Fibroblast of lung (primary cell): Measurements from ENCODE around the gene CATSPER4. TPM values are rescaled to one million over a fixed set of nuclear protein-coding genes. Genes with fewer than 3 reads are reported as not detected.

Source experiments
- DNase-seq, 2 donors: peaks; one replicate each; pipeline versions ENCODE4 v3.0.0 to v3.0.0-alpha.2; 2010; ENCODE audit warnings: low read depth in 2 of 2
- H2AFZ ChIP-seq: 2 replicates; pipeline ENCODE4 v1.5.1; 2012; ENCODE audit warnings: low read length, control low read depth, inconsistent platforms
- H3K27ac ChIP-seq: 2 replicates; pipeline ENCODE4 v1.5.1; 2011; ENCODE audit warnings: low read length, control low read depth; ENCODE audit not compliant: insufficient read depth
- H3K27me3 ChIP-seq: 2 replicates; pipeline ENCODE4 v1.5.1; 2011; ENCODE audit warnings: mild to moderate bottlenecking, low read length; ENCODE audit not compliant: control insufficient read depth, insufficient read depth
- H3K36me3 ChIP-seq: 2 replicates; pipeline ENCODE4 v1.5.1; 2011; ENCODE audit warnings: low read length; ENCODE audit not compliant: control insufficient read depth, insufficient read depth
- H3K4me1 ChIP-seq: 2 replicates; pipeline ENCODE4 v1.5.1; 2011; ENCODE audit warnings: low read length; ENCODE audit not compliant: control insufficient read depth, insufficient read depth; ENCODE audit errors: extremely low read depth
- H3K4me2 ChIP-seq: 2 replicates; pipeline ENCODE4 v1.5.1; 2011; ENCODE audit warnings: low read length, control low read depth; ENCODE audit not compliant: insufficient read depth; ENCODE audit errors: extremely low read depth
- H3K4me3 ChIP-seq, 4 experiments: fragments of 200-600 bp in 1 of 4; sonication (generic) in 1 of 4; replicated peaks in 1 of 4; 2 replicates each; pipeline ENCODE4 v1.5.1; 2011 to 2016; ENCODE audit warnings: low read length in 4 of 4, low read depth in 3 of 4, mild to moderate bottlenecking in 3 of 4, control low read depth in 2 of 4, inconsistent platforms in 1 of 4, mixed read lengths in 1 of 4; ENCODE audit not compliant: insufficient read depth in 1 of 4; ENCODE audit errors: control extremely low read depth in 1 of 4
- H3K79me2 ChIP-seq: 2 replicates; pipeline ENCODE4 v1.5.1; 2012; ENCODE audit warnings: mild to moderate bottlenecking, low read length, inconsistent platforms; ENCODE audit not compliant: control insufficient read depth, insufficient read depth
- H3K9ac ChIP-seq: 2 replicates; pipeline ENCODE4 v1.5.1; 2011; ENCODE audit warnings: mild to moderate bottlenecking, low read length, control low read depth; ENCODE audit not compliant: insufficient read depth
- H3K9me3 ChIP-seq: 2 replicates; pipeline ENCODE4 v1.5.1; 2012; ENCODE audit warnings: low read depth, low read length; ENCODE audit not compliant: control insufficient read depth, insufficient read depth
- H4K20me1 ChIP-seq: 2 replicates; pipeline ENCODE4 v1.5.1; 2011; ENCODE audit warnings: low read length; ENCODE audit not compliant: control insufficient read depth, insufficient read depth; ENCODE audit errors: extremely low read depth
- CTCF ChIP-seq, 2 donors: IDR thresholded peaks in 1 of 2; conservative IDR thresholded peaks in 1 of 2; 1 replicate in 1 of 2; 2 replicates in 1 of 2; pipeline ENCODE4 v1.5.1; 2011 to 2012; ENCODE audit warnings: low read length in 2 of 2, control low read depth in 1 of 2, inconsistent platforms in 1 of 2, low read depth in 1 of 2, mild to moderate bottlenecking in 1 of 2
- EZH2 ChIP-seq: IDR thresholded peaks from 2 replicates; pipeline ENCODE4 v1.5.1; 2012; ENCODE audit warnings: low read length, control low read depth, mild to moderate bottlenecking; ENCODE audit errors: missing control alignments
- polyA plus RNA-seq, 2 donors: library from polyadenylated mRNA; depleted of rRNA in 1 of 2; stranded (reverse) in 1 of 2; unstranded in 1 of 2; fragments of >200 nt; gene quantifications; 2 replicates each; pipeline ENCODE4 v1.2.1, GENCODE V29; 2011 to 2012; ENCODE audit warnings: missing spikeins in 1 of 2
- total RNA-seq: library from RNA; depleted of rRNA; stranded (reverse); fragments of >200 nt; gene quantifications from 2 replicates; pipeline ENCODE4 v1.2.1, GENCODE V29; 2014

The CATSPER4 gene
- total and polyA plus RNA-seq, 2 donors (not counting 1 experiment from before 2014, with no cell fraction given) = not detected

- no peak overlapping the region for H3K4me2 ChIP-seq
- no peak overlapping the region for H3K4me3 ChIP-seq
- no peaks in the 10 kb centered on the region for H4K20me1 ChIP-seq
- H3K36me3 ChIP-seq = no peaks in the 10 kb centered on the region
- H3K27me3 ChIP-seq = peaks cover 12% of the 10 kb centered on the region
- no peak for TF ChIP-seq CTCF (conservative IDR thresholded peaks at IDR 0.05 in 1 of 2, IDR thresholded peaks at IDR 0.05 in 1 of 2; ENCODE audit: low read depth in 1 of 2, low read length in 2 of 2)
- TF ChIP-seq EZH2 = no peak
- no peak overlapping the region for H3K9ac ChIP-seq
- H3K4me1 ChIP-seq = no peaks in the 10 kb centered on the region
- H2AFZ ChIP-seq = no peak overlapping the region
- H3K79me2 ChIP-seq = no peaks in the 10 kb centered on the region
- no peaks in the 10 kb centered on the region for H3K9me3 ChIP-seq
- DNase-seq = no peak
- no peak overlapping the region for H3K27ac ChIP-seq
Observed at GRCh38 chr1:26191739-26192138, 1.3 kb downstream of the CATSPER4 start.

DNA sequence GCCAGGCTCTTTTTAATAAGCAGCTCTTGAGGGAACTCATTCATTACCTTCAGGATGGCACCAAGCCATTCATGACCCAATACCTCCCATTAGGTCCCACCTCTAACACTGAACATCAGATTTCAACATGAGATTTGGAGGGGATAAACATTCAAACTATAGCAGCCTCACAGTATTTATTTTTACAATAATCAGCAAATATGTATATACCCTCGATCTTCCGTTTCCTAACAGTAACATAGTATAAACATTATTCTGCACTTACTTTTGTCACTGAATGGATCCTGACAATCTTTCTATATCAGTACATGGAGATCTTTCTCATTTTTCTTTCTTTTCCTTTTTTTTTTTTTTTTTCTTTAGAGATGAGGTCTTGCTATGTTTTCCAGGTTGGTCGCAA, 5.4 kb downstream of the CATSPER4 start:
- Histone ChIP-seq H3K4me2 (no peak overlapping the region), H3K9me3 (no peaks in the 10 kb centered on the region), H3K27ac (no peak overlapping the region), H3K79me2 (no peaks in the 10 kb centered on the region), H3K9ac (no peak overlapping the region), H3K4me3 (no peak overlapping the region), H3K4me1 (no peaks in the 10 kb centered on the region), H4K20me1 (no peaks in the 10 kb centered on the region), H2AFZ (no peak overlapping the region), H3K36me3 (no peaks in the 10 kb centered on the region), H3K27me3 (peaks cover 13% of the 10 kb centered on the region)
- DNase-seq = no peak
- TF ChIP-seq CTCF (conservative IDR thresholded peaks at IDR 0.05 in 1 of 2, IDR thresholded peaks at IDR 0.05 in 1 of 2; ENCODE audit: low read depth in 1 of 2, low read length in 2 of 2) (no peak), EZH2 (no peak)

- Histone ChIP-seq H3K27ac (no peak overlapping the region), H3K9me3 (no peaks in the 10 kb centered on the region), H3K27me3 (peaks cover 10% of the 10 kb centered on the region), H2AFZ (no peak overlapping the region), H3K4me3 (no peak overlapping the region), H3K36me3 (no peaks in the 10 kb centered on the region), H4K20me1 (no peaks in the 10 kb centered on the region), H3K4me2 (no peak overlapping the region), H3K9ac (no peak overlapping the region), H3K79me2 (no peaks in the 10 kb centered on the region), H3K4me1 (no peaks in the 10 kb centered on the region)
- no peak for TF ChIP-seq EZH2
- no peak for TF ChIP-seq CTCF (conservative IDR thresholded peaks at IDR 0.05 in 1 of 2, IDR thresholded peaks at IDR 0.05 in 1 of 2; ENCODE audit: low read depth in 1 of 2, low read length in 2 of 2)
- DNase-seq = no peak
Observed at GRCh38 chr1:26197301-26197700, 6.9 kb downstream of the CATSPER4 start.
